GM03348 (cell line): Measurements from ENCODE around the gene IFNAR2.

Experiments used
- DNase-seq: peaks from one replicate; pipeline ENCODE4 v3.0.0; 2012; ENCODE audit warnings: low spot score

The IFNAR2 gene

GRCh38 chr21:33267250-33267649 lies 37.5 kb downstream of the IFNAR2 start:
- DNase-seq: no peak

DNA sequence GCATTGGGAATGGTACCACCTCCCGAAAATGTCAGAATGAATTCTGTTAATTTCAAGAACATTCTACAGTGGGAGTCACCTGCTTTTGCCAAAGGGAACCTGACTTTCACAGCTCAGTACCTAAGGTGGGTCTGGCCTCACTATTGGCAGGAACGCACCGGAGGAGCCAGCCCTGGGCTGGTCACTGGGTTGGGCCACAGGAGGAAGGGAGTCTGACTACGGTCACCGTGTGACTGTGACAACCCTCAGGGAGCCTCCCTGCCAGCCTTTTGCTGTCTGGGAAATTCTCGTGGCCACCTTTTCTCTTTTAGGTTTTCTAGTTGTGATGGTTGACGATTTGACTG lies 38.6 kb downstream of the IFNAR2 start:
- DNase-seq: no peak

- no peak for DNase-seq
Observed at GRCh38 chr21:33268737-33269441, 39.2 kb downstream of the IFNAR2 start.

DNA sequence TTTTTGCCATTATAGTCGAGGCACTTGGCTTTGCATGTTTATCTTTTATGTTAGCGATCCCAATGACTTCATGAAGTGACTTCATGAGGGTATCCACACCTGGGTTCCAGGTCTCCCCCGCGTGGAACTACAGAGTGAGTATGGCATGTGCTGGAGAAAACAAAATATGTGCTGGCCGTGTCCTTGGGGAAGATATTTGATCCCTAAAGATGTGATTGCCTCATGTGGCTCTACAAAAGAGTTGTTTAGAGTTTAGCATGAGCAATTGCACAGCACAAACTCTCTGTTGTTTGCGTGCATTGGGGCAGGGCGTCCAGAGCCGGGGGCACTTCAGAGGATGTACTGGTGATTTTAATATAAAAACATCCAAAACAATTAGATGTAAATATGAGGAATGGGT lies 41.2 kb downstream of the IFNAR2 start:
- no peak for DNase-seq

DNA sequence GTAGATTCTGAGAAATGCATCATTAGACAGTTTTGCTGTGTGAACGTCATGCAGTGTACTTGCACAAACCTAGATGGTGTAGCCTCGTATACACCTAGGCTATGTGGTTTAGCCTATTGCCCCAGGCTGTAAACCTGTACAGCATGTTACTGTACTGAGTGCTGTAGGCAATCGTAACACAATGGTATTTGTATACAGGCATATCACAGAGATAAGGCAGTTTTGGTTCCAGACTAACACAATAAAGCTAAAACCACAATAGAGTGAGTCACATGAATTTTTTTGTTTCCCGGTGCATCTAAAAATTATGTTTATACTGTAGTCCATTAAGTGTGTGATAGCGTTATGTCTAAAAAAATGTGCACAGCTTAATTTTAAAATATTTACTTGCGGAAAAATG lies 43.3 kb downstream of the IFNAR2 start:
- no peak for DNase-seq

GRCh38 chr21:33278721-33279120 lies 49.0 kb downstream of the IFNAR2 start:
- DNase-seq: no peak

GRCh38 chr21:33279330-33279820 lies 49.6 kb downstream of the IFNAR2 start:
- DNase-seq: no peak
